Lung (tissue), 12 donors: ENCODE measurements around the gene PSMD5. TPM values are rescaled to one million over a fixed set of nuclear protein-coding genes. Genes with fewer than 3 reads are reported as not detected.

Experiments used
- ATAC-seq: fragments of 200-7000 bp; cut with Tn5 transposase; one replicate; pipeline ENCODE4 v1.9.1; 2020; ENCODE audit warnings: moderate number of reproducible peaks; ENCODE audit not compliant: insufficient read depth, low FRiP score
- DNase-seq, 3 donors: peaks; one replicate each; pipeline ENCODE4 v3.0.0-alpha.2; 2013 to 2017
- H3K27ac ChIP-seq, 2 donors: one replicate each; pipeline ENCODE4 v1.5.1; 2013; ENCODE audit warnings: mild to moderate bottlenecking in 2 of 2, moderate library complexity in 2 of 2, control low read depth in 1 of 2, inconsistent platforms in 1 of 2, low read depth in 1 of 2, low read length in 1 of 2
- H3K27me3 ChIP-seq, 3 donors: one replicate each; pipeline ENCODE4 v1.5.1; 2013; ENCODE audit warnings: low read length in 2 of 3; ENCODE audit not compliant: control insufficient read depth in 3 of 3, insufficient read depth in 3 of 3
- H3K36me3 ChIP-seq, 4 donors: one replicate each; pipeline ENCODE4 v1.5.1; 2013; ENCODE audit warnings: low read length in 4 of 4, mild to moderate bottlenecking in 1 of 4, moderate library complexity in 1 of 4; ENCODE audit not compliant: control insufficient read depth in 4 of 4, insufficient read depth in 4 of 4
- H3K4me1 ChIP-seq, 5 donors: one replicate each; pipeline ENCODE4 v1.5.1; 2013; ENCODE audit warnings: low read length in 5 of 5, mild to moderate bottlenecking in 2 of 5, moderate library complexity in 1 of 5; ENCODE audit not compliant: control insufficient read depth in 5 of 5, insufficient read depth in 5 of 5
- H3K4me3 ChIP-seq: one replicate; pipeline ENCODE4 v1.5.1; 2013; ENCODE audit warnings: mild to moderate bottlenecking, control low read depth, moderate library complexity
- H3K9ac ChIP-seq, 2 donors: one replicate each; pipeline ENCODE4 v1.5.1; 2013; ENCODE audit warnings: low read length in 2 of 2, control low read depth in 1 of 2; ENCODE audit not compliant: insufficient read depth in 1 of 2
- H3K9me3 ChIP-seq, 4 donors: one replicate each; pipeline ENCODE4 v1.5.1; 2013; ENCODE audit warnings: low read length in 3 of 4, mild to moderate bottlenecking in 1 of 4, moderate library complexity in 1 of 4; ENCODE audit not compliant: control insufficient read depth in 4 of 4, insufficient read depth in 3 of 4
- CTCF ChIP-seq: IDR thresholded peaks from 2 replicates; pipeline ENCODE4 v1.5.1; 2012; ENCODE audit warnings: mild to moderate bottlenecking; ENCODE audit errors: control extremely low read depth, extremely low read depth
- WGBS, 2 donors: extraction: QIAGEN DNeasy Blood & Tissue Kit; methylation state at CpG; one replicate each; pipeline ENCODE4 v1.1.7; 2013; 5-methylcytosine and 5-hydroxymethylcytosine counted together
- polyA plus RNA-seq, 2 donors: library from polyadenylated mRNA; stranded (reverse); fragments of 200-250 nt; gene quantifications; one replicate each; pipeline ENCODE4 v1.2.1, GENCODE V29; 2013
- total RNA-seq, 2 donors: library from RNA; depleted of rRNA in 1 of 2; stranded (reverse); fragments of >200 nt in 1 of 2; gene quantifications; one replicate each; pipeline ENCODE4 v1.2.1, GENCODE V29; 2014 to 2021
- donor health status: control.
- donor health status: control.
- donor health status: Bipolar disorder and iron deficiency.
- donor health status: healthy.
- donor health status: DM: yes; HTN: yes; CAD: no.

The PSMD5 gene
- total and polyA plus RNA-seq, 4 donors: 14.9 to 66.0 (median 27.3) TPM

- no peak for DNase-seq
- WGBS, 2 donors: 82 to 87% methylated on average over 4 of the region's 4 CpGs
These were observed 30.8 kb upstream of the PSMD5 start for GRCh38 chr9:120873512-120873911.

GRCh38 chr9:120872791-120873502 is 30.2 kb upstream of the PSMD5 start:
- Histone ChIP-seq H3K36me3 (peaks cover 0 to 8% (median 5%) of the 10 kb centered on the region in 4 donors), H3K9me3 (no peaks in the 10 kb centered on the region), H3K27me3 (no peaks in the 10 kb centered on the region), H3K9ac (no peak overlapping the region), H3K27ac (peak overlapping the region in 1 of 2 donors; percentile 20), H3K4me3 (no peak overlapping the region), H3K4me1 (peaks cover 0 to 29% (median 7%) of the 10 kb centered on the region in 5 donors)
- no peak for ATAC-seq
- TF ChIP-seq CTCF: no peak
- 94 to 96% methylated on average over 3 of the region's 3 CpGs for WGBS, 2 donors
- no peak for DNase-seq

More at GRCh38 chr9:120873512-120873911, 30.8 kb upstream of the PSMD5 start:
- H3K27ac ChIP-seq: no peak overlapping the region
- peaks cover 0 to 35% (median 9%) of the 10 kb centered on the region in 5 donors for H3K4me1 ChIP-seq
- peaks cover 0 to 8% (median 5%) of the 10 kb centered on the region in 4 donors for H3K36me3 ChIP-seq
- no peak for ATAC-seq
- no peak overlapping the region for H3K4me3 ChIP-seq
- H3K27me3 ChIP-seq: no peaks in the 10 kb centered on the region
- H3K9ac ChIP-seq: no peak overlapping the region
- no peak for TF ChIP-seq CTCF
- no peaks in the 10 kb centered on the region for H3K9me3 ChIP-seq

GRCh38 chr9:120870206-120870605 is 27.5 kb upstream of the PSMD5 start:
- ATAC-seq (no peak), DNase-seq (no peak)
- no peak overlapping the region for H3K27ac ChIP-seq
- no peaks in the 10 kb centered on the region for H3K27me3 ChIP-seq
- no peak overlapping the region for H3K4me3 ChIP-seq
- TF ChIP-seq CTCF: no peak
- no peak overlapping the region for H3K9ac ChIP-seq
- H3K36me3 ChIP-seq: peaks cover 0 to 19% (median 11%) of the 10 kb centered on the region in 4 donors
- peaks cover 0 to 19% (median 3%) of the 10 kb centered on the region in 5 donors for H3K4me1 ChIP-seq
- H3K9me3 ChIP-seq: no peaks in the 10 kb centered on the region
- 73 to 76% methylated on average over 9 of the region's 9 CpGs for WGBS, 2 donors
